RPMI8226 (cell line): Measurements from ENCODE around the gene RUBCNL.
"Not testable (repeated sequence)": the region's sequence is repeated elsewhere in the genome, so short reads cannot be mapped to it uniquely, and the experiment has no call there.

Experiments used
- DNase-seq: peaks from one replicate; pipeline ENCODE4 v3.0.0-alpha.2; 2015

The RUBCNL gene

GRCh38 chr13:46373623-46374022 is 13.4 kb downstream of the RUBCNL start:
- no peak for DNase-seq

GRCh38 chr13:46372938-46373337 is 14.1 kb downstream of the RUBCNL start:
- not testable (repeated sequence) for DNase-seq

- DNase-seq, result no peak
These were observed 15.0 kb downstream of the RUBCNL start for GRCh38 chr13:46372071-46372470.

- DNase-seq, result peak; percentile 49
These were observed 17.4 kb downstream of the RUBCNL start for GRCh38 chr13:46369506-46370277.

GRCh38 chr13:46367617-46368327 is 19.3 kb downstream of the RUBCNL start:
- no peak for DNase-seq

GRCh38 chr13:46361276-46361934 is 25.6 kb downstream of the RUBCNL start:
- DNase-seq, result no peak

GRCh38 chr13:46360604-46361003 is 26.4 kb downstream of the RUBCNL start:
- no peak for DNase-seq

GRCh38 chr13:46359714-46360113 is 27.3 kb downstream of the RUBCNL start:
- no peak for DNase-seq

- no peak for DNase-seq
These were observed 31.0 kb downstream of the RUBCNL start for GRCh38 chr13:46355901-46356590.

GRCh38 chr13:46355088-46355468 is 32.0 kb downstream of the RUBCNL start:
- no peak for DNase-seq

- DNase-seq, result no peak
These were observed 32.6 kb downstream of the RUBCNL start for GRCh38 chr13:46354156-46355087.

- no peak for DNase-seq
These were observed 34.2 kb downstream of the RUBCNL start for GRCh38 chr13:46352805-46353204.

GRCh38 chr13:46350003-46350402 is 37.0 kb downstream of the RUBCNL start:
- DNase-seq, result no peak

GRCh38 chr13:46348961-46349360 is 38.1 kb downstream of the RUBCNL start:
- no peak for DNase-seq

- no peak for DNase-seq
These were observed 39.8 kb downstream of the RUBCNL start for GRCh38 chr13:46347277-46347676.

GRCh38 chr13:46345866-46346265 is 41.2 kb downstream of the RUBCNL start:
- DNase-seq, result no peak

- DNase-seq, result no peak
These were observed 41.7 kb downstream of the RUBCNL start for GRCh38 chr13:46345398-46345797.

GRCh38 chr13:46343279-46343994 is 43.6 kb downstream of the RUBCNL start:
- DNase-seq, result no peak

GRCh38 chr13:46342538-46342937 is 44.5 kb downstream of the RUBCNL start:
- peak; percentile 12 for DNase-seq

GRCh38 chr13:46341112-46341711 is 45.8 kb downstream of the RUBCNL start:
- DNase-seq, result no peak

- DNase-seq, result no peak
These were observed 46.4 kb downstream of the RUBCNL start for GRCh38 chr13:46340631-46341111.
